Stimulated activated CD8-positive, alpha-beta memory T cell treated with anti-CD3 and anti-CD28 coated beads, Interleukin-15, amount 100 ng/mL, for 4 hours (primary cell): ENCODE results near the gene C1GALT1C1L.
A peak's percentile ranks its signal among the peaks of the same experiment; 100 is the strongest.
"Not testable (repeated sequence)": the region's sequence is repeated elsewhere in the genome, so short reads cannot be mapped to it uniquely, and the experiment has no call there.

Experiments used
- DNase-seq, 2 donors: peaks; one replicate each; pipeline ENCODE4 v3.0.0-alpha.2; 2020; ENCODE audit warnings: low read depth in 2 of 2

The C1GALT1C1L gene

GRCh38 chr2:43653506-43653905 is 22.7 kb downstream of the C1GALT1C1L start:
- DNase-seq, result no peak

- no peak for DNase-seq
Measured at GRCh38 chr2:43648994-43649701, 27.1 kb downstream of the C1GALT1C1L start.

GRCh38 chr2:43643680-43644079 is 32.5 kb downstream of the C1GALT1C1L start:
- DNase-seq, result no peak

GRCh38 chr2:43642363-43642762 is 33.9 kb downstream of the C1GALT1C1L start:
- no peak for DNase-seq

GRCh38 chr2:43637030-43637803 is 39.0 kb downstream of the C1GALT1C1L start, which contains the start of gene PLEKHH2:
Gene PLEKHH2, plus strand, starts transcription at chr2:43637260. Its CDS starts 7,414 bp downstream, at chr2:43644674.
- DNase-seq, result peak; percentile 70 to 73

DNA sequence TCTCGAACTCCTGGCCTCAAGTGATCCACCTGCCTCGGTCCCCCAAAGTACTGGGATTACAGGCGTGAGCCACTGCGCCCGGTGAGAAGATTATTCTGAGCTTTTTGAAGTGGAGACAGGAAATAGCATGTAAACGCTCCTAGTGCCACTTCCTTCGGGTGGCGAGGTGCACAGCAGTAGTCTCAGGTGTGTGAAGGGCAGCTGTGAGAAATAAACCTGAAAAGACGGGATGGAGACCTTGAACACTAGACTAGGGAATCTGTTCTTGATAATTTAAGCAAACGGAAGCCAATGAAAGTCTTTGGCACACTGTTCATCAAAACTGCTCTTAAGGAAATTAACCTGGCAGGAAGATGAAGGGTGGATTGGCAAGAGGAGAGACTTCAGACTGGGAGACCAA is 39.6 kb downstream of the C1GALT1C1L start:
- DNase-seq, result no peak

GRCh38 chr2:43636153-43636552 is 40.1 kb downstream of the C1GALT1C1L start:
- not testable (repeated sequence) for DNase-seq

- DNase-seq, result no peak
Measured at GRCh38 chr2:43634604-43635306, 41.5 kb downstream of the C1GALT1C1L start.

GRCh38 chr2:43631618-43632317 is 44.5 kb downstream of the C1GALT1C1L start:
- DNase-seq, result no peak
